Measurements from ENCODE around the gene GRN. TPM values are rescaled to one million over a fixed set of nuclear protein-coding genes. Genes with fewer than 3 reads are reported as not detected.

Gene GRN
- total and polyA plus RNA-seq, 8 donors = 31.8 to 644 (median 196) TPM

- 93 to 98% (median 96%) methylated on average over 5 of the region's 5 CpGs for WGBS, 5 donors
- no peak for DNase-seq
- Histone ChIP-seq H3K36me3 (peaks cover 40 to 62% (median 52%) of the 10 kb centered on the region in 4 donors), H3K27me3 (no peaks in the 10 kb centered on the region), H3K9me3 (no peaks in the 10 kb centered on the region), H3K4me3 (no peak overlapping the region), H3K27ac (no peak overlapping the region), H3K4me1 (peaks cover 0 to 4% (median 0%) of the 10 kb centered on the region in 4 donors)
- no peak for TF ChIP-seq POLR2AphosphoS5 (IDR thresholded peaks at IDR 0.05)
- no peak for TF ChIP-seq POLR2A (IDR thresholded peaks at IDR 0.05)
- TF ChIP-seq EP300 (IDR thresholded peaks at IDR 0.05) = no peak
- no peak for TF ChIP-seq CTCF (IDR thresholded peaks at IDR 0.05)
- intact Hi-C loops (cut with DNase I; ENCODE audit: low total_unique reads) = no loop called here
Measured at GRCh38 chr17:44396946-44397345, 51.8 kb downstream of the GRN start.

- intact Hi-C loops (cut with DNase I; ENCODE audit: low total_unique reads) = no loop called here
- no peak overlapping the region for H3K27ac ChIP-seq
- H3K4me3 ChIP-seq = no peak overlapping the region
- H3K27me3 ChIP-seq = no peaks in the 10 kb centered on the region
- H3K4me1 ChIP-seq = peaks cover 0 to 4% (median 0%) of the 10 kb centered on the region in 4 donors
- H3K36me3 ChIP-seq = peaks cover 40 to 70% (median 58%) of the 10 kb centered on the region in 4 donors
- TF ChIP-seq POLR2A (IDR thresholded peaks at IDR 0.05) (no peak), CTCF (IDR thresholded peaks at IDR 0.05) (no peak), POLR2AphosphoS5 (IDR thresholded peaks at IDR 0.05) (no peak), EP300 (IDR thresholded peaks at IDR 0.05) (no peak)
- WGBS, 5 donors = 91 to 97% (median 94%) methylated on average over 7 to 8 of the region's 8 CpGs
- no peak for DNase-seq
- H3K9me3 ChIP-seq = no peaks in the 10 kb centered on the region
Measured at GRCh38 chr17:44397479-44398440, 52.7 kb downstream of the GRN start.

- Histone ChIP-seq H3K4me3 (no peak overlapping the region), H3K36me3 (peaks cover 45 to 82% (median 70%) of the 10 kb centered on the region in 4 donors), H3K9me3 (no peaks in the 10 kb centered on the region), H3K27me3 (no peaks in the 10 kb centered on the region), H3K4me1 (no peaks in the 10 kb centered on the region), H3K27ac (no peak overlapping the region)
- intact Hi-C loops (cut with DNase I; ENCODE audit: low total_unique reads) = no loop called here
- TF ChIP-seq CTCF (IDR thresholded peaks at IDR 0.05) = no peak
- no peak for TF ChIP-seq POLR2A (IDR thresholded peaks at IDR 0.05)
- TF ChIP-seq POLR2AphosphoS5 (IDR thresholded peaks at IDR 0.05) = no peak
- TF ChIP-seq EP300 (IDR thresholded peaks at IDR 0.05) = no peak
- DNase-seq = no peak
- WGBS, 5 donors = 95 to 97% (median 97%) methylated on average over 35 to 41 of the region's 41 CpGs
Measured at GRCh38 chr17:44398692-44399691, 53.9 kb downstream of the GRN start.
